Mammary epithelial cell (primary cell): ENCODE data around the gene ABHD4.

Experiments used
- EZH2 ChIP-seq: IDR thresholded peaks from 2 replicates; pipeline ENCODE4 v1.6.1; 2012; ENCODE audit warnings: low read length, inconsistent platforms, borderline replicate concordance
- TF ChIP-seq, protein P1 (sequence below), 2 donors: IDR thresholded peaks in 1 of 2; conservative IDR thresholded peaks in 1 of 2; 2 replicates each; pipeline ENCODE4 v1.5.1; 2011 to 2012; ENCODE audit warnings: inconsistent platforms in 2 of 2, low read length in 2 of 2, mild to moderate bottlenecking in 2 of 2, control low read depth in 1 of 2, low read depth in 1 of 2; ENCODE audit not compliant: insufficient read depth in 1 of 2; ENCODE audit errors: extremely low read depth in 1 of 2

- TF ChIP-seq, protein P1, sequence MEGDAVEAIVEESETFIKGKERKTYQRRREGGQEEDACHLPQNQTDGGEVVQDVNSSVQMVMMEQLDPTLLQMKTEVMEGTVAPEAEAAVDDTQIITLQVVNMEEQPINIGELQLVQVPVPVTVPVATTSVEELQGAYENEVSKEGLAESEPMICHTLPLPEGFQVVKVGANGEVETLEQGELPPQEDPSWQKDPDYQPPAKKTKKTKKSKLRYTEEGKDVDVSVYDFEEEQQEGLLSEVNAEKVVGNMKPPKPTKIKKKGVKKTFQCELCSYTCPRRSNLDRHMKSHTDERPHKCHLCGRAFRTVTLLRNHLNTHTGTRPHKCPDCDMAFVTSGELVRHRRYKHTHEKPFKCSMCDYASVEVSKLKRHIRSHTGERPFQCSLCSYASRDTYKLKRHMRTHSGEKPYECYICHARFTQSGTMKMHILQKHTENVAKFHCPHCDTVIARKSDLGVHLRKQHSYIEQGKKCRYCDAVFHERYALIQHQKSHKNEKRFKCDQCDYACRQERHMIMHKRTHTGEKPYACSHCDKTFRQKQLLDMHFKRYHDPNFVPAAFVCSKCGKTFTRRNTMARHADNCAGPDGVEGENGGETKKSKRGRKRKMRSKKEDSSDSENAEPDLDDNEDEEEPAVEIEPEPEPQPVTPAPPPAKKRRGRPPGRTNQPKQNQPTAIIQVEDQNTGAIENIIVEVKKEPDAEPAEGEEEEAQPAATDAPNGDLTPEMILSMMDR (conservative IDR thresholded peaks at IDR 0.05 in 1 of 2, IDR thresholded peaks at IDR 0.05 in 1 of 2; ENCODE audit: extremely low read depth in 1 of 2, insufficient read depth in 1 of 2, low read depth in 1 of 2, low read length in 2 of 2), result no peak
- TF ChIP-seq EZH2, result no peak
Measured at GRCh38 chr14:22559041-22559440, 39.1 kb upstream of the ABHD4 start.
